Liver (tissue), 9 donors: ENCODE data around the gene LMTK3. TPM values are rescaled to one million over a fixed set of nuclear protein-coding genes. Genes with fewer than 3 reads are reported as not detected.

Source experiments
- DNase-seq: peaks from one replicate; pipeline ENCODE4 v3.0.0-alpha.2; 2017; ENCODE audit warnings: low spot score
- H3K27ac ChIP-seq, 2 donors: one replicate each; pipeline ENCODE4 v1.7.0; 2013; ENCODE audit warnings: inconsistent platforms in 2 of 2, low read length in 2 of 2, control low read depth in 1 of 2, low read depth in 1 of 2, mild to moderate bottlenecking in 1 of 2
- H3K27me3 ChIP-seq, 4 donors: one replicate each; pipeline versions ENCODE4 v1.6.1 to v1.7.0; 2013; ENCODE audit warnings: low read length in 3 of 4, inconsistent platforms in 1 of 4, mild to moderate bottlenecking in 1 of 4, moderate library complexity in 1 of 4; ENCODE audit not compliant: control insufficient read depth in 4 of 4, insufficient read depth in 4 of 4
- H3K36me3 ChIP-seq, 4 donors: one replicate each; pipeline versions ENCODE4 v1.6.1 to v1.7.0; 2013; ENCODE audit warnings: low read length in 3 of 4, mild to moderate bottlenecking in 3 of 4, low read depth in 1 of 4, moderate library complexity in 1 of 4; ENCODE audit not compliant: control insufficient read depth in 4 of 4, insufficient read depth in 3 of 4
- H3K4me1 ChIP-seq, 4 donors: one replicate each; pipeline versions ENCODE4 v1.6.1 to v1.7.0; 2013; ENCODE audit warnings: low read length in 3 of 4, mild to moderate bottlenecking in 3 of 4, moderate library complexity in 1 of 4; ENCODE audit not compliant: control insufficient read depth in 4 of 4, insufficient read depth in 4 of 4
- H3K4me3 ChIP-seq, 3 donors: one replicate each; pipeline versions ENCODE4 v1.6.1 to v1.7.0; 2013; ENCODE audit warnings: low read length in 3 of 3, control low read depth in 1 of 3, low read depth in 1 of 3, mild to moderate bottlenecking in 1 of 3
- H3K9ac ChIP-seq, 2 donors: one replicate each; pipeline ENCODE4 v1.7.0; 2013; ENCODE audit warnings: low read length in 2 of 2, mild to moderate bottlenecking in 2 of 2, moderate library complexity in 2 of 2, control low read depth in 1 of 2, low read depth in 1 of 2
- H3K9me3 ChIP-seq, 4 donors: one replicate each; pipeline versions ENCODE4 v1.6.1 to v1.7.0; 2013; ENCODE audit warnings: low read length in 3 of 4; ENCODE audit not compliant: control insufficient read depth in 4 of 4
- EGR1 ChIP-seq, 2 donors: IDR thresholded peaks; 2 replicates each; pipeline ENCODE4 v1.6.1; 2016 to 2018; ENCODE audit warnings: antibody characterized with exemption in 2 of 2, low read depth in 2 of 2
- FOXA1 ChIP-seq: IDR thresholded peaks from 2 replicates; pipeline ENCODE4 v1.6.1; 2016; ENCODE audit warnings: antibody characterized with exemption
- GABPA ChIP-seq, 2 donors: IDR thresholded peaks in 1 of 2; conservative IDR thresholded peaks in 1 of 2; 2 replicates each; pipeline ENCODE4 v1.6.1; 2016; ENCODE audit warnings: antibody characterized with exemption in 2 of 2, mild to moderate bottlenecking in 1 of 2, moderate library complexity in 1 of 2
- HNF4A ChIP-seq, 2 donors: conservative IDR thresholded peaks; 2 replicates each; pipeline ENCODE4 v1.6.1; 2016; ENCODE audit warnings: antibody characterized with exemption in 2 of 2, mild to moderate bottlenecking in 2 of 2
- HNF4G ChIP-seq: IDR thresholded peaks from 2 replicates; pipeline ENCODE4 v1.6.1; 2016; ENCODE audit warnings: antibody characterized with exemption
- JUND ChIP-seq, 2 donors: IDR thresholded peaks; 2 replicates each; pipeline ENCODE4 v1.6.1; 2016; ENCODE audit warnings: antibody characterized with exemption in 2 of 2
- NR2F2 ChIP-seq: IDR thresholded peaks from 2 replicates; pipeline ENCODE4 v1.6.1; 2016; ENCODE audit warnings: antibody characterized with exemption
- RAD21 ChIP-seq, 2 donors: IDR thresholded peaks; 2 replicates each; pipeline ENCODE4 v1.6.1; 2016; ENCODE audit warnings: antibody characterized with exemption in 2 of 2, mild to moderate bottlenecking in 2 of 2
- RXRA ChIP-seq, 2 donors: IDR thresholded peaks; 2 replicates each; pipeline ENCODE4 v1.6.1; 2017 to 2018; ENCODE audit warnings: antibody characterized with exemption in 2 of 2, mild to moderate bottlenecking in 1 of 2
- SP1 ChIP-seq: IDR thresholded peaks from 2 replicates; pipeline ENCODE4 v1.6.1; 2018; ENCODE audit warnings: antibody characterized with exemption, mild to moderate bottlenecking
- TAF1 ChIP-seq: conservative IDR thresholded peaks from 2 replicates; pipeline ENCODE4 v1.6.1; 2016; ENCODE audit warnings: antibody characterized with exemption, mild to moderate bottlenecking
- YY1 ChIP-seq: IDR thresholded peaks from 2 replicates; pipeline ENCODE4 v1.6.1; 2016; ENCODE audit warnings: antibody characterized with exemption, mild to moderate bottlenecking
- WGBS: extraction: QIAGEN DNeasy Blood & Tissue Kit; methylation state at CpG from one replicate; pipeline ENCODE4 v1.1.7; 2013; 5-methylcytosine and 5-hydroxymethylcytosine counted together
- polyA plus RNA-seq, 2 donors: library from polyadenylated mRNA; stranded (reverse) in 1 of 2; unstranded in 1 of 2; fragments of 200-250 nt in 1 of 2; fragments of >200 nt in 1 of 2; fragmentation: Nextera tagmentation in 1 of 2; extraction: Ambion mirVana in 1 of 2; gene quantifications; one replicate each; pipeline versions ENCODE4 v1.2.1 to v1.2.3, GENCODE V29; 2013 to 2015
- total RNA-seq, 2 donors: library from RNA; depleted of rRNA; stranded (reverse); fragments of >200 nt; gene quantifications; one replicate each; pipeline ENCODE4 v1.2.3, GENCODE V29; 2014
- TF ChIP-seq, protein P1 (sequence below): fragments of 150-350 bp; IDR thresholded peaks from 2 replicates; pipeline ENCODE4 v1.5.1; 2017; ENCODE audit warnings: improper control_type of control experiment, low read depth, low read length; ENCODE audit not compliant: missing input control
- TF ChIP-seq, protein P2 (sequence below): IDR thresholded peaks from 2 replicates; pipeline ENCODE4 v1.6.1; 2016; ENCODE audit warnings: antibody characterized with exemption
- TF ChIP-seq, protein P3 (sequence below): IDR thresholded peaks from 2 replicates; pipeline ENCODE4 v1.6.1; 2016; ENCODE audit warnings: antibody characterized with exemption, mild to moderate bottlenecking
- TF ChIP-seq, protein P4 (sequence below): IDR thresholded peaks from 2 replicates; pipeline ENCODE4 v1.6.1; 2016; ENCODE audit warnings: antibody characterized with exemption
- TF ChIP-seq, protein P5 (sequence below): IDR thresholded peaks from 2 replicates; pipeline ENCODE4 v1.6.1; 2016; ENCODE audit warnings: antibody characterized with exemption
- donor health status: healthy.
- donor health status: healthy.
- donor health status: healthy.
- donor health status: healthy.
- donor health status: healthy.

LMTK3 gene
- total and polyA plus RNA-seq, 4 donors: 0.08 TPM; not detected in 2

DNA sequence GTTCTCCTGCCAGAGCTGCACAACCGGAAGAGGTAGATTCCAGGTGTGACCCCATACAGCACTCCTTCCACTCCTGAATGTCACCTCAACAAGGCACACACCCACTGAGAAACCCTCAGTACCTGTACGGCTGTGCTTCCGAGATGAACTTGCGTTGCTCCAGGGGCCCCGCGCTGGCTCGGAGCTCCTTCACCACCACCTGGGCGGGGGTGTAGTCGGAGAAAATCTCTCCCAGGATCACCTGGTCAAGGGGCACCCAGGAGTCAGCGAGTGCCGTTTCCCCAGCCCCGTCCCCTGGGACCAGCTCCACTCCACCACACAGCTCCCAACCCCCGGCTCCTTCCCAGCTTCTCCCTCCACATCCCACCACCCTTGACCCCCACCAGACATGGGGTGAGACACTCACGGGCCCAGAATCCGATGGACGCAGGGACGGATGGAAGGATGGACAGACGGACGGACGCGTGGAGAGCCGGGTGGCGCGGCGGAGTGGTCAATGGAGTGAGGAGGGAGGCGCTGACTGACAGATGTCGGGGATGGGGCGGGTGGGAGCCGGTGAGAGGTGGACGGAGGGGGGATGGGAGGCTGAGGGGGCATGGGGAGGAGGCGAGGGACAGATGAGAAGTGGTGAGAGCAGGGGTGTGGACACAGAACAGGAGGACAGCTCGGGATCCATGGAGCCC, 2.8 kb downstream of the LMTK3 start:
- no peak overlapping the region for H3K4me3 ChIP-seq
- H3K9me3 ChIP-seq: no peaks in the 10 kb centered on the region
- peaks cover 0 to 9% (median 1%) of the 10 kb centered on the region in 4 donors for H3K4me1 ChIP-seq
- no peaks in the 10 kb centered on the region for H3K36me3 ChIP-seq
- H3K27me3 ChIP-seq: peaks cover 0 to 8% (median 2%) of the 10 kb centered on the region in 4 donors
- no peak overlapping the region for H3K9ac ChIP-seq
- 79% methylated on average over 32 of the region's 32 CpGs for WGBS
- H3K27ac ChIP-seq: no peak overlapping the region
- TF ChIP-seq, protein P1, sequence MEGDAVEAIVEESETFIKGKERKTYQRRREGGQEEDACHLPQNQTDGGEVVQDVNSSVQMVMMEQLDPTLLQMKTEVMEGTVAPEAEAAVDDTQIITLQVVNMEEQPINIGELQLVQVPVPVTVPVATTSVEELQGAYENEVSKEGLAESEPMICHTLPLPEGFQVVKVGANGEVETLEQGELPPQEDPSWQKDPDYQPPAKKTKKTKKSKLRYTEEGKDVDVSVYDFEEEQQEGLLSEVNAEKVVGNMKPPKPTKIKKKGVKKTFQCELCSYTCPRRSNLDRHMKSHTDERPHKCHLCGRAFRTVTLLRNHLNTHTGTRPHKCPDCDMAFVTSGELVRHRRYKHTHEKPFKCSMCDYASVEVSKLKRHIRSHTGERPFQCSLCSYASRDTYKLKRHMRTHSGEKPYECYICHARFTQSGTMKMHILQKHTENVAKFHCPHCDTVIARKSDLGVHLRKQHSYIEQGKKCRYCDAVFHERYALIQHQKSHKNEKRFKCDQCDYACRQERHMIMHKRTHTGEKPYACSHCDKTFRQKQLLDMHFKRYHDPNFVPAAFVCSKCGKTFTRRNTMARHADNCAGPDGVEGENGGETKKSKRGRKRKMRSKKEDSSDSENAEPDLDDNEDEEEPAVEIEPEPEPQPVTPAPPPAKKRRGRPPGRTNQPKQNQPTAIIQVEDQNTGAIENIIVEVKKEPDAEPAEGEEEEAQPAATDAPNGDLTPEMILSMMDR: no peak
- no peak for TF ChIP-seq HNF4G
- TF ChIP-seq, protein P2, sequence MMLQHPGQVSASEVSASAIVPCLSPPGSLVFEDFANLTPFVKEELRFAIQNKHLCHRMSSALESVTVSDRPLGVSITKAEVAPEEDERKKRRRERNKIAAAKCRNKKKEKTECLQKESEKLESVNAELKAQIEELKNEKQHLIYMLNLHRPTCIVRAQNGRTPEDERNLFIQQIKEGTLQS: no peak
- TF ChIP-seq, protein P3, sequence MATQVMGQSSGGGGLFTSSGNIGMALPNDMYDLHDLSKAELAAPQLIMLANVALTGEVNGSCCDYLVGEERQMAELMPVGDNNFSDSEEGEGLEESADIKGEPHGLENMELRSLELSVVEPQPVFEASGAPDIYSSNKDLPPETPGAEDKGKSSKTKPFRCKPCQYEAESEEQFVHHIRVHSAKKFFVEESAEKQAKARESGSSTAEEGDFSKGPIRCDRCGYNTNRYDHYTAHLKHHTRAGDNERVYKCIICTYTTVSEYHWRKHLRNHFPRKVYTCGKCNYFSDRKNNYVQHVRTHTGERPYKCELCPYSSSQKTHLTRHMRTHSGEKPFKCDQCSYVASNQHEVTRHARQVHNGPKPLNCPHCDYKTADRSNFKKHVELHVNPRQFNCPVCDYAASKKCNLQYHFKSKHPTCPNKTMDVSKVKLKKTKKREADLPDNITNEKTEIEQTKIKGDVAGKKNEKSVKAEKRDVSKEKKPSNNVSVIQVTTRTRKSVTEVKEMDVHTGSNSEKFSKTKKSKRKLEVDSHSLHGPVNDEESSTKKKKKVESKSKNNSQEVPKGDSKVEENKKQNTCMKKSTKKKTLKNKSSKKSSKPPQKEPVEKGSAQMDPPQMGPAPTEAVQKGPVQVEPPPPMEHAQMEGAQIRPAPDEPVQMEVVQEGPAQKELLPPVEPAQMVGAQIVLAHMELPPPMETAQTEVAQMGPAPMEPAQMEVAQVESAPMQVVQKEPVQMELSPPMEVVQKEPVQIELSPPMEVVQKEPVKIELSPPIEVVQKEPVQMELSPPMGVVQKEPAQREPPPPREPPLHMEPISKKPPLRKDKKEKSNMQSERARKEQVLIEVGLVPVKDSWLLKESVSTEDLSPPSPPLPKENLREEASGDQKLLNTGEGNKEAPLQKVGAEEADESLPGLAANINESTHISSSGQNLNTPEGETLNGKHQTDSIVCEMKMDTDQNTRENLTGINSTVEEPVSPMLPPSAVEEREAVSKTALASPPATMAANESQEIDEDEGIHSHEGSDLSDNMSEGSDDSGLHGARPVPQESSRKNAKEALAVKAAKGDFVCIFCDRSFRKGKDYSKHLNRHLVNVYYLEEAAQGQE: no peak
- TF ChIP-seq RXRA (IDR thresholded peaks at IDR 0.05): no peak
- TF ChIP-seq, protein P4, sequence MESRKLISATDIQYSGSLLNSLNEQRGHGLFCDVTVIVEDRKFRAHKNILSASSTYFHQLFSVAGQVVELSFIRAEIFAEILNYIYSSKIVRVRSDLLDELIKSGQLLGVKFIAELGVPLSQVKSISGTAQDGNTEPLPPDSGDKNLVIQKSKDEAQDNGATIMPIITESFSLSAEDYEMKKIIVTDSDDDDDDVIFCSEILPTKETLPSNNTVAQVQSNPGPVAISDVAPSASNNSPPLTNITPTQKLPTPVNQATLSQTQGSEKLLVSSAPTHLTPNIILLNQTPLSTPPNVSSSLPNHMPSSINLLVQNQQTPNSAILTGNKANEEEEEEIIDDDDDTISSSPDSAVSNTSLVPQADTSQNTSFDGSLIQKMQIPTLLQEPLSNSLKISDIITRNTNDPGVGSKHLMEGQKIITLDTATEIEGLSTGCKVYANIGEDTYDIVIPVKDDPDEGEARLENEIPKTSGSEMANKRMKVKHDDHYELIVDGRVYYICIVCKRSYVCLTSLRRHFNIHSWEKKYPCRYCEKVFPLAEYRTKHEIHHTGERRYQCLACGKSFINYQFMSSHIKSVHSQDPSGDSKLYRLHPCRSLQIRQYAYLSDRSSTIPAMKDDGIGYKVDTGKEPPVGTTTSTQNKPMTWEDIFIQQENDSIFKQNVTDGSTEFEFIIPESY: no peak
- TF ChIP-seq RAD21 (IDR thresholded peaks at IDR 0.05): no peak
- TF ChIP-seq JUND (IDR thresholded peaks at IDR 0.05): no peak
- TF ChIP-seq NR2F2: no peak
- TF ChIP-seq, protein P5, sequence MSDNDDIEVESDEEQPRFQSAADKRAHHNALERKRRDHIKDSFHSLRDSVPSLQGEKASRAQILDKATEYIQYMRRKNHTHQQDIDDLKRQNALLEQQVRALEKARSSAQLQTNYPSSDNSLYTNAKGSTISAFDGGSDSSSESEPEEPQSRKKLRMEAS: no peak
- no peak for TF ChIP-seq FOXA1
- no peak for TF ChIP-seq GABPA (IDR thresholded peaks at IDR 0.05 in 1 of 2, conservative IDR thresholded peaks at IDR 0.05 in 1 of 2)
- TF ChIP-seq EGR1 (IDR thresholded peaks at IDR 0.05; ENCODE audit: low read depth in 2 of 2): no peak
- no peak for TF ChIP-seq YY1
- TF ChIP-seq TAF1: no peak
- TF ChIP-seq SP1: no peak
- TF ChIP-seq HNF4A (conservative IDR thresholded peaks at IDR 0.05): no peak
- no peak for DNase-seq
